HG03280 (cell line): Measurements from ENCODE around the gene CLEC16A.

Experiments
- ATAC-seq: cut with Tn5 transposase; IDR thresholded peaks from one replicate; pipeline ENCODE4 v1.9.1; 2021; ENCODE audit warnings: mild to moderate bottlenecking, moderate library complexity; ENCODE audit not compliant: unreplicated experiment

Gene CLEC16A

GRCh38 chr16:10944249-10945064, at the start of gene CLEC16A:
Gene CLEC16A, plus strand, starts transcription at chr16:10944564. Its CDS starts 154 bp downstream, at chr16:10944718.
- peak; percentile 73 for ATAC-seq

- ATAC-seq, result no peak
These were observed 49.1 kb upstream of the CLEC16A start for GRCh38 chr16:10895053-10895946.

GRCh38 chr16:10896165-10896564, 48.2 kb upstream of the CLEC16A start:
- ATAC-seq, result no peak

- no peak for ATAC-seq
These were observed 47.6 kb upstream of the CLEC16A start for GRCh38 chr16:10896723-10897122.

GRCh38 chr16:10897134-10897533, 47.2 kb upstream of the CLEC16A start:
- peak; percentile 53 for ATAC-seq

GRCh38 chr16:10902999-10903398, 41.4 kb upstream of the CLEC16A start:
- no peak for ATAC-seq

GRCh38 chr16:10906482-10906881, 37.9 kb upstream of the CLEC16A start:
- ATAC-seq, result no peak

- ATAC-seq, result no peak
These were observed 37.2 kb upstream of the CLEC16A start for GRCh38 chr16:10906914-10907756.

GRCh38 chr16:10907757-10908045, 36.7 kb upstream of the CLEC16A start:
- no peak for ATAC-seq

- no peak for ATAC-seq
These were observed 33.1 kb upstream of the CLEC16A start for GRCh38 chr16:10911267-10911666.

GRCh38 chr16:10916534-10916933, 27.8 kb upstream of the CLEC16A start:
- ATAC-seq, result no peak

GRCh38 chr16:10918294-10919002, 25.9 kb upstream of the CLEC16A start:
- ATAC-seq, result no peak

GRCh38 chr16:10919003-10919351, 25.4 kb upstream of the CLEC16A start:
- ATAC-seq, result no peak

GRCh38 chr16:10920726-10921427, 23.5 kb upstream of the CLEC16A start:
- ATAC-seq, result no peak

- ATAC-seq, result no peak
These were observed 22.6 kb upstream of the CLEC16A start for GRCh38 chr16:10921536-10922327.

- no peak for ATAC-seq
These were observed 21.8 kb upstream of the CLEC16A start for GRCh38 chr16:10922328-10923145.

GRCh38 chr16:10923146-10923649, 21.2 kb upstream of the CLEC16A start:
- no peak for ATAC-seq

- ATAC-seq, result no peak
These were observed 20.6 kb upstream of the CLEC16A start for GRCh38 chr16:10923650-10924214.
